Thyroid gland (tissue), 4 donors: ENCODE data around the gene HHAT.

ENCODE experiments used
- POLR2A ChIP-seq, 2 donors: fragments of 450-650 bp; IDR thresholded peaks; one replicate each; pipeline ENCODE4 v1.6.1; 2017; ENCODE audit warnings: antibody characterized with exemption in 2 of 2, mild to moderate bottlenecking in 2 of 2, moderate library complexity in 1 of 2
- TF ChIP-seq, protein P1 (sequence below), 6 experiments: fragments of 200-600 bp in 3 of 6; fragments of 450-650 bp in 3 of 6; sonication (generic) in 3 of 6; IDR thresholded peaks; one replicate each; pipeline ENCODE4 v1.5.1; 2016 to 2019; ENCODE audit warnings: antibody characterized with exemption in 6 of 6, mild to moderate bottlenecking in 2 of 6, inconsistent platforms in 1 of 6, moderate library complexity in 1 of 6

GRCh38 chr1:210504286-210504685 lies 175.6 kb downstream of the HHAT start:
- TF ChIP-seq, protein P1, sequence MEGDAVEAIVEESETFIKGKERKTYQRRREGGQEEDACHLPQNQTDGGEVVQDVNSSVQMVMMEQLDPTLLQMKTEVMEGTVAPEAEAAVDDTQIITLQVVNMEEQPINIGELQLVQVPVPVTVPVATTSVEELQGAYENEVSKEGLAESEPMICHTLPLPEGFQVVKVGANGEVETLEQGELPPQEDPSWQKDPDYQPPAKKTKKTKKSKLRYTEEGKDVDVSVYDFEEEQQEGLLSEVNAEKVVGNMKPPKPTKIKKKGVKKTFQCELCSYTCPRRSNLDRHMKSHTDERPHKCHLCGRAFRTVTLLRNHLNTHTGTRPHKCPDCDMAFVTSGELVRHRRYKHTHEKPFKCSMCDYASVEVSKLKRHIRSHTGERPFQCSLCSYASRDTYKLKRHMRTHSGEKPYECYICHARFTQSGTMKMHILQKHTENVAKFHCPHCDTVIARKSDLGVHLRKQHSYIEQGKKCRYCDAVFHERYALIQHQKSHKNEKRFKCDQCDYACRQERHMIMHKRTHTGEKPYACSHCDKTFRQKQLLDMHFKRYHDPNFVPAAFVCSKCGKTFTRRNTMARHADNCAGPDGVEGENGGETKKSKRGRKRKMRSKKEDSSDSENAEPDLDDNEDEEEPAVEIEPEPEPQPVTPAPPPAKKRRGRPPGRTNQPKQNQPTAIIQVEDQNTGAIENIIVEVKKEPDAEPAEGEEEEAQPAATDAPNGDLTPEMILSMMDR (IDR thresholded peaks at IDR 0.05): no peak
- no peak for TF ChIP-seq POLR2A (IDR thresholded peaks at IDR 0.05)
